ENCODE results near the gene GDF2.

DNA sequence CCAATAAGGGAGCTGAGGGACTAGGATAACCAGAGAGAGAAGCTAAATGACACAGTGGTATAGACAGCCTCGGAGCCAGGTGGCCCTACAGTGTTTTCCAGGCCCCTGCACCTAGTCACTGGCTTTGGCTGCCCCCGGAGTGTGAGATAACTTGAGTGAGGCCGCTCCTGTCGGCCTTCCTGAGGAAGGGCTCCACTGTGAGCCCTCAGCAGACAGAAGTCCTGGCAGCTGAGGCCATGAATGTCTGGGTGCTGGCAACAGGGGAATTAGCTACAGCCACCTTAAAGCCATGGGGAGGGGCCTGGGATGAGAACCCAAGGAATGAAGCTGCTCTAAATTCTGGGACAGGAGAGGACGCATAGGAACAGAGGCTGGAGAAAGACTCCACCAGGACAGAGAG is 26.8 kb upstream of the GDF2 start:
- no peak for TF ChIP-seq EZH2 (IDR thresholded peaks at IDR 0.05)
- no peak for TF ChIP-seq POLR2AphosphoS5 (IDR thresholded peaks at IDR 0.05; ENCODE audit: borderline replicate concordance, low read depth, low read length)
